Stimulated activated CD8-positive, alpha-beta memory T cell treated with anti-CD3 and anti-CD28 coated beads, Interleukin-7, amount 100 ng/mL, for 1 hour (primary cell): ENCODE data around the gene CENPP.

Experiments used
- DNase-seq, 2 donors: peaks; one replicate each; pipeline ENCODE4 v3.0.0-alpha.2; 2020; ENCODE audit warnings: low read depth in 2 of 2

The CENPP gene

DNA sequence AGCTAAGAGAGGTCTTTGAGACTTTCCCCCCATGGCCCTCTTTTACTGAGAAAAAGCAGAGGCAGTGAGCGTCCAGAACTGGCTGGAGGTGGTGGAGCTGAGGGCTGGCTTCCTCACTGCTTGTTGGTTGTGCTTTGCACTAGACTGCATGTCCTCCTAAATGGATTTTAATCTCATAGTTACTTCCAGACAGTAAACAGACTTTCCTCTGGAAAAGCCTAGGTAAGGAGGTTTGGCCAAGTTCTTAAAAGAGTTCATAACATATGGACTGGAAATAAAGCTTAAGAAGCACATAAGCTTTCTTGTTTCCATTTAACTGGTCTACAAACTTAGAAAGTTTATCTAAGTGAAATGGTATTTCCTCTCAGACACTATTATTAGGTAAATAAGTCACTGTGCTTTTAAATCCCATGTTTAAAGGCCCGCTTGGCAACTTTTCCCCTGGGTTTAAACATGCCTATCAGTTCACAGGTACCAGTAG lies 154.6 kb downstream of the CENPP start:
- DNase-seq = no peak

- DNase-seq = no peak
Measured at GRCh38 chr9:92480986-92481633, 155.4 kb downstream of the CENPP start.

DNA sequence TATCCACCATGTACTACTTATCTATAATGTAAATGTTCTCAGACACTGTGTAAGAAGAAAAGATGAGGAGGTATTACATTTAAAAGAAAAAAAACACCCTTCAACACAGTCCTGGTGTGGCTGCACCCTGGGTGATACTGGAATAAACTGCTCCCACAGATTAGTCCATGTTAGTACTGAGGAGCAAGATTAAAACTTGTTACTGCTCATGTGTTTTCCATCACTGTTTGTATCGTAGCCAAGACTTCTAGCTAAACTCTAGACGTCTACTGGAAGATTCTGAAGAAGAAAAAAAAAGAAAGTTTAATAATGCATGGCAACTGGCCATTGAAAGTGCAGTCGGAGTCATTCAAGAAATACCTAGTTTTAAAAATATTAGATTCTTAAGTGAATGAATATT lies 156.6 kb downstream of the CENPP start, which contains the start of gene ASPN:
Gene ASPN (minus strand): TSS at position 178 of the 400 bp plus-strand sequence.
- no peak for DNase-seq

GRCh38 chr9:92482805-92483204 lies 157.1 kb downstream of the CENPP start:
- DNase-seq = no peak

DNA sequence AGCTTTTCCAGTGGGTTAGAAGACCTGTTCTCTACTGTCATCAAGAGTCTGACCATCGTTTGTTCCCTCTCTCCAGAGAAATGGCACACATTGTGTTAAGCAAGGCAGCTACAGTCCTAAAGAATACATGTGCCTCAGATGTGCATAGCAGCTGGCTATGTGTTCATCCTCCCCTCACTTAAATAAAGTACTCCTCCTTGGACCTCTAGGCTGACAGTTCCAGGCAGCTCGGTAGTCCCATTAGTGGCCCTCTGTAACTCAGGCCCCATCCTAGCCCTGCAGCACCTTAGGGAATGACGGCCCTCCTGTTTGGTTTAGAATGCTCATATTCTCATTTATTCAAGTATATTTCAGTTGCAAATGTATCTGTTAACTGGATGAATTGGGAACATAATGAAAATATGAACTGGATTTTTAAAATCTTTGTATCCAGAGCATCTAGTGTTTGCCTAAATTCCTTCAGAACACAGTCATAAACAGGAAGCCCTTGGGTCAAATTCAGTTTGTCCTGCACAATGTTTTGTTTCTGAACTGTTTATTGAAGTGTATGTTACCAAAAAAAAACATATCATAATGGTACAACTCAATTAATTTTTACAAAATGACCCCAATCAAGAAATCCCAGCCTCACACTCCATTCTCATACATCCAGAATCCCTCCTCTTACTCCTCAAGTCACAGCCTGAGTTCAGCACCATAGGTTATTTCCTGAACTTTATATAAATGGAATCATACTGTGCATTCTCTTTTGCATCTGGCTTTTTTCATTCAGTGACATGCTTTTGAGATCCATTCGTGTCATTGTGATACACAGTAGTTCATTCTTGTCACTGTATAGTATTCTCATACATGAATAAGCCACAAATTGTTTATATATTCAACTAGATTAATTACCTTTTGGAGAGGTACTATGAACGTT lies 158.1 kb downstream of the CENPP start:
- DNase-seq = no peak

- DNase-seq = no peak
Measured at GRCh38 chr9:92484563-92484962, 158.8 kb downstream of the CENPP start.

DNA sequence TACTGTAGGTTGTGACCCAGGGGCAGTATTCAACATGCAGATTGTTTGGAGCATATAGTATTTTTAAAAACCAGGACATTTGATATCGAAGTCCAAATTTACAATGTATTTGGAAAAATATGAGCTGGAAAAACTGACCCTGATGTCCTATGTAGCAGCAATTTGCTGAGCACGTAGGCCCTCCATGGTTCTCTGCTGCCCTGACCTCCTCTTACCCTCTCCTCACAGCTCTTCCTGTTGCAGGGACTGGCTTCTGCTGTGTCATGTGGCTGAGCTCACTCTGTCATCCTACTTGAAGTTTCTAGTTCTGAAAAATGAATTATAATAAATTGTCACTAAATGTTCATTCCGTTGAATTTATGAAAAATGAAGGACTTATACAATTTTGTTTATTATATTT lies 160.6 kb downstream of the CENPP start:
- DNase-seq = no peak

- DNase-seq = no peak
Measured at GRCh38 chr9:92488681-92489550, 163.2 kb downstream of the CENPP start.

DNA sequence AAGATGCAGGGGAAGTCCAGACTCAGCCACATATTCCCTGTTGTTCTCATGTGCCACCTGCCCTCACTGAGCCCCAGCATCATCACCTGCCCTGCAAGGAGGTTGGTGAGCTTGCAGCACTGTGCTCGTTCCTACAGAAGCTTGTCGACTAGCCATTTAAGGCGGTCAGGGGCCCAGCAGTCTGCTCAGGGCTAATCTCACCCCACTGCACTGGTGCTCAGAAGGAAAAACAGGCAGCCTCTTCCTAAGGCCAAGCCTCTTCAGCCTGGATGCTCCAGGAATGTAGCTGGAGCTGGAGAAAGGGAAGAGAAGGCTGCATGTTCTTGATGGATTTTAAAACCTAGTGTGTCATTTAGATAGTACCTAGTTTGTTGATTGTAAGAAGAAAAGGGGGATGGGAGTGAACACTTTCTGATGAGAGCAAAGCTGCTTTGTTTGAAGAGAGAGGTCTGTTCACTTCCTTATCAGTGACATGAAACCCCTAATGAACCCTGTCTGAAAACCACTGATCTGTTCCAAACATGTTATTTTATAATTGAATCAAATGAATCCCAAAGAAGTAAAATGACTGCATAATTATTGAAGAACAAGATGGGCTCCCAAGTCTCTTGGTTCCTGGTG lies 167.1 kb downstream of the CENPP start:
- no peak for DNase-seq

DNA sequence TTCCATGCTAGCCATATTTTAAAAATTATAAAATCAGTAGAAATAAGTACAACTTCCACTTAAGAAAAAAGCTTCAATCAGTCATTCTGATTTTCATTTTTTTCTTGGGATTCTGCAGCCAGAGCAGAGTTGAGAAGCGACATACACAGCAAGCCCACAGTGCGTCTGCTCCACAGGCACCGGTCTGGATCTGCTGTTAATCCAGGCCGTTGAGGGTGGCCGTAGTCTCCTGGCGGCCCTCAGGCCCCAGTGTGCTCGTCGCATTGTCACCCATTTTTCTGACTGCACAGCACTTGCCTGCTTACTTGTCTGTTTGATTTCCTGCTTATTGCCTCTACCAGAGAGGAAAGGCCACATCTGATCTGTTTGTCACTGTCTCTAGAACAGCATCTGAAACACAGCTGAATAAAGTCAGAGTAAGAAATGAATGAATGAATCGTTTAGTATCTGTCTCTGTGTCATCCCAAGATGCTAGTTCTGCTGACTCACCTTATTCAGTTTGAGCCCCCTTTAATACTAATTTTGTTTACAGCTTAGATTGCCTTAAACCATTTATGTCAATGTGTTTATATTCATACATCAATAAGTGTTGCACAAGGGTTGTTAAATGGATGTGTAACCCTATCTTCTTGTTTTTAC lies 168.1 kb downstream of the CENPP start:
- DNase-seq = no peak

GRCh38 chr9:92494856-92495255 lies 169.1 kb downstream of the CENPP start:
- no peak for DNase-seq

GRCh38 chr9:92496396-92497176 lies 170.8 kb downstream of the CENPP start:
- no peak for DNase-seq

DNA sequence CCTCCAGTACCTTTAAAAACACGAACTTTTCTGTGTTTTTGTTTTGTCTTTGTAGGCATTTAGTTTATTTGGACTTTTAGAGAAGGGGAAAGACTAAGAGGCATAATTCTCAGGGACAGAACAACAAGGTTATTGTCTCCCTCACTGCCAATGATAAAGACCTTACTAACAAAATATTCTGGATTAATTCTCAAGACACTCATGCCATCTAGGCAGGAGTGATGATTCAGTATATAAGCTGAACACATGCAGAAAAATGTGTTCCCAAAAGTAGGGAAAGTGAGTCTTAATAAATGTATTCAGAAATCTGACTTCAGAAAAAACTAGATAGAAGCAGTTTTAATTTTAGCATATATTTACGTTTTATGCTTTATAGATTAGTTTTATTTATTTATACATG lies 173.9 kb downstream of the CENPP start:
- DNase-seq = no peak

DNA sequence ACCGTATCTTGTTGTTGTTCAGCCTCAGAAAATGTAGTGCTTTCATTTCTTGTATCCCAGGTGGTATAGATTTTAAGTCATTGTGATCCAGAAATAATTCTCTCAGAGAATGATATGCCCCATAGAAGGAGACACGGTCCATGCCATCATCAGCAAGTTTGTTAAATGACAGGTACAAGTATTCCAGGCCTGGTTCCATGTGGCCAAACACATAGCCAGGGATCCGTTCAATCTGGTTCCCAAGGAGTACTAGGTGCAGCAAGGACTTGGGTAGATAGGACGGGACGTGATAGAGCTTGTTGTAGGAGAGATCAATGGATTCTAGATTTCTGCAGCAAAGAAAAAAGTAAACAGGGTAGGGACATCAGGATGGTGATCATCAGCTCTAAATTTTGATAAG lies 175.0 kb downstream of the CENPP start:
- DNase-seq = no peak

GRCh38 chr9:92501671-92502393 lies 176.1 kb downstream of the CENPP start:
- no peak for DNase-seq

GRCh38 chr9:92503156-92503555 lies 177.4 kb downstream of the CENPP start:
- no peak for DNase-seq

DNA sequence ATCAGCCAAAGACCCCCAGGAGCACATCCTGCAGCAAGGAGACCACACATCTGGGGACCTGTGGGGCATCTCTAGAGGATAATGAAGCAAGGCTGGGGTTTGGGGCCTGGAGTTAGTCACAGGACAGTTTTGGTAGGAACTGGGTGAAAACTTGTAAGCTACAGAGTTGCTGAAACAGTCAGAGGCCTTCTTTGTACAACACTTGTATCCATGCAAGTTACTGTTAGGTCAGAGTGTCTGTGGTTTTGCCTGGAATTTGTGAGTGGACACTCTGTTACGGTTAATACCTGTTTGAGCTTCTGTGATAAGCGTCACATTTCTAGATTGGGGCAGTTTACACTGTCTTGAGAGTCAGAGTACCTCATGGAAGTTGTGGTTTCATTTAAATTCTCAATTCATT lies 179.1 kb downstream of the CENPP start:
- no peak for DNase-seq

DNA sequence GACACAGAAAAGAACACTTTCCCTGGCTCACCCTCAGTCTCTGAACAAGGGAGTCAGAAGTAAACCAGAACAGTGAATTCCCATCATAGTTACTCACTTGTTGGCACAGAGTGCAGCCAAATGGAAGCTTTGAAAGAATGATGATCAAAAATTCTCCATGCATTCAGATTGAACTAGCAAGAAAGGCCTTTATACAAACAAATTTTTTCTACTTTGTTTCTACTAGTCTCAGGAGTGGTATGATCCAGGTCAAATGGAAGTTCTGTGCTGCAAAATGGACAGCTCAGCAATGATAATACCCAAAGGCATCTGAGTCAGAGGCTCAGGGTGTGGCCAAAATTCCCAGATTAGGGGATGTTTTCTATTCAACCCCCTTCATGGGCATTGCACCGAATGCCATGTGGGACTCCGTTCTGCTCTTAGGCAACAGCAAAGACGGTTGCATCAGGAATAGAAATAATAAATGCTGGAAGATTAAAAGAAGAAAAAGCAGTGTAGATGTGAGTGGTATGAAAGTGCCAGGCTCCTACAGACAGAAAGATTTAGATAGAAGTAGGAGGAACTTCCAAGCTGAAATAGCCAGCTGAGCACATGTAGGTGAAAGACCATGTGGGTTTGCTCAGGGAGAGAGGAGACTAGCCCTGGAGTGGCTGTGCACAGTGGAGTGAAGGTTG lies 180.6 kb downstream of the CENPP start:
- DNase-seq = no peak

DNA sequence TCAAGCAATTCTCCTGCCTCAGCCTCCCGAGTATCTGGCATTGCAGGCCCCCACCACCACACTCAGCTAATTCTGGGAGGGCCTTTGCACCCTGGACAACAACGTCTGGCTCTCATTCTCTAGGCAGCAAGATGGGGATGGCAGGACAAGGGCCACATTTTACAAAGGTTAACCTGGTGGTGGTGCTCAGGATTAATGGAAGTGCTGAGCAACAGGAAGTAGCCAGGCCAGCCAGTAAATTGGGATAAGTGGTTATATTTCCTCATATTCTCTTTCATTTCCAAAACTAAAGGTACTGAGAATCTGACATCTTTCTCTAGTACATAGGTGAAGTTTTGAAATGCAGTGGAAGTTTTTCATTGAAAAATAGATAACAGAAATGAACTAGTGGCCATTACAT lies 181.3 kb downstream of the CENPP start:
- DNase-seq = no peak
